Measurements from ENCODE around the gene ASCC1. TPM values are rescaled to one million over a fixed set of nuclear protein-coding genes. Genes with fewer than 3 reads are reported as not detected.
"Not testable (repeated sequence)": the region's sequence is repeated elsewhere in the genome, so short reads cannot be mapped to it uniquely, and the experiment has no call there.

Gene ASCC1
- total RNA-seq, 1 experiment from 2014 or later: 19.6 TPM

DNA sequence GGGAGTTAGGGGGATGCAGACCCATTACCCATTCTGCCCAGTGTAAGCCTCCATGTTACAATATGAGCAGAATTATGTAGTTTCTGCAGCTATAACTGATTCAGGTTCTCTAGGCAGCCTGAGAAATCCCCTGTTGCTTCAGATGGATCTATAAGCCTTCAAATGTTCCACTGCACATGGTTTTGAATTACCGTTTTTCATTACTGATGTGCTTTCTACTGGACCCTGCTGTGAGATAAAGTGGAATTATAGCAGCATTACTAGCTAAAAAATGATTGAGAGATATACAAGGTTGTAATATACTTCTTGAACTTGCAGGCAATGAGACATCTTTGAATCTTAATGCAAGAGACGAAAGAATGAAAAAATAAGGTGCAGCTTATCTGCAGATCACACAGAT lies 38.6 kb downstream of the ASCC1 start:
- no peak for DNase-seq (ENCODE audit: low spot score)
- in situ Hi-C loops (cut with HindIII; ENCODE audit: low sequenced_read_pairs): no loop called here

- in situ Hi-C loops (cut with HindIII; ENCODE audit: low sequenced_read_pairs): no loop called here
- DNase-seq (ENCODE audit: low spot score): no peak
Measured at GRCh38 chr10:72176701-72177100, 39.4 kb downstream of the ASCC1 start.

DNA sequence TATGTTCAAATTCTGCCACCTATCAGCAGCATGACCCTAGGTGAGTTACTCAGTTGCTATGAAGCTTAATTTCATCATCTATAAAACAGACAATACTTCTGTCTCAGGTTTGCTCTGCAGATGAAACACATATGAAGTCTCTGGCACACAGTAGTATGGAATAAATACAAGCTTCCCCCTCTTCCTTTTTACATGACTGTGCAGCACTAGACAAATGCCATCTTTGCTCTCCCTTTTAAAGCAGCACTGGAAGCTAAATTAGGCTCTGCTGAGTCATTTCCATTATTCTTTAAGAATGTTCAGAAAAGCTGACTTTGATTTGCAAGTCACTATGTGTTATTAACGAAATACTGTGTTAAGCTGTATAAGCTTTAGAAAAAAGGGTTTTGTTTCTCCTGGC lies 40.9 kb downstream of the ASCC1 start:
- in situ Hi-C loops (cut with HindIII; ENCODE audit: low sequenced_read_pairs): no loop called here
- DNase-seq (ENCODE audit: low spot score): no peak

- DNase-seq (ENCODE audit: low spot score): no peak
- in situ Hi-C loops (cut with HindIII; ENCODE audit: low sequenced_read_pairs): no loop called here
Measured at GRCh38 chr10:72174297-72174662, 41.8 kb downstream of the ASCC1 start.

DNA sequence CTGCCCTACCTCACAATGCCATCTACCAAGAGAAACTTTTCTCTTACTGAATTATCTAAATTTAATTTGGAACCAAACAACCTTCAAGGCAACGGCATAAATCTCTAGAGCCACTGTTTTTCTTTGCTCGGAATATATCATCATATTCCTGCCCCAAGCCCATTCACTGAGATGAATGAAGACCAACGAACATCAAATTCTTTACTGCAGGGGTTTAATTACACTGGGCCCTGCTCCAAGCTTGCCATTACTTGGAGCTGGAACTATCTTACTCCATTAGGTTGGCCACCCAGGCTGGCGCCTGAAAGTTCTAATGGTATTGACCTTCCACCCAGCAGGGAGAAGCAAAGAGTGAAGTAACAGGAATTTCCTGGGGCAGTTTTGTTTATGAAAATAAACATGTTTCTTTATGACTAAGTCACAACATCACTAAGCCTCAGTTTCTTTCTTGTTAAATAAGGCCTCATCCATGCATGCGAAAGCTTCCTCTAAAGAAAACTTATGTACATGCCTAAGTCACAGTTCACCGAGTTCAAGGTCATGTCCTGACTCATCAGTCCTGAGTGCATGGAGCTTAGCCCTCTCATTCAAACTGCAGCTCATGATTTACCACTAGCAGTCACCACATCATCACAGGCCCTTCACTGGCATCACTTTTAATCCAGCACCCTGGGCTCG lies 42.3 kb downstream of the ASCC1 start:
- in situ Hi-C loops (cut with HindIII; ENCODE audit: low sequenced_read_pairs): no loop called here
- no peak for DNase-seq (ENCODE audit: low spot score)

DNA sequence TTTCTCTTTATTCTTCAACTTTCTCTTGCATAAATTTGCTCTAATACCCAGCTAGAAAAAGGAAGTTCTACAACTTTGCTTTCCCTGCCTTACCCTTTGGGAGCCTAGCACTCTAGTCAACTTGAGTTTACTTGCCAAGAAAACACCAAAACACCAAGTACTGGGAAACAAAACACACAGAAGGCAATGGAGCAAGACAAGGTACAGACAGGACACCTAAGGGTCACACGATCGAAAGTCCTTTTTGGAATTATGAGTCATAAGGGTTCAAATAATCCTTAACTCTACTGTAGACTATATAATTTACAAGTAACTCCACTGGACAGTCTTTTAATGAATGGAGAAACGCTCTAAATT lies 42.8 kb downstream of the ASCC1 start:
- in situ Hi-C loops (cut with HindIII; ENCODE audit: low sequenced_read_pairs): no loop called here
- DNase-seq (ENCODE audit: low spot score): no peak

DNA sequence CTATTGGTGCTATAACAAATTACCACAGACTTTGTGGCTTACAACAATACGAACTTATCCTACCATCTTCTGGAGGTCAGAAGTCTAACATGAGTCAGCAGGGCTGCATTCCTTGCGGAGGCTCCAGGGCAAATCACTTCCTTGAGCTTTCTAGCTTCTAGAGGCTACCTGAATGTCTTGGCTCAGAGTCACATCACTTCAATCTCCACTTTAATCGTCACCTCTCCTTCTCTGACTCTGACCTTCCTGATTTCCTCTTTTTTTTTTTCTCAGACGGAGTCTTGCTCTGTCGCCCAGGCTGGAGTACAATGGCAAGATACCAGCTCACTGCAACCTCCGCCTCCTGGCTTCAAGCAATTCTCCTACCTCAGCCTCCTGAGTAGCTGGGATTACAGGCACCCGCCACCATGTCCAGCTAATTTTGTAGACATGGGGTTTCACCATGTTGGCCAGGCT lies 44.9 kb downstream of the ASCC1 start:
- DNase-seq (ENCODE audit: low spot score): no peak
- in situ Hi-C loops (cut with HindIII; ENCODE audit: low sequenced_read_pairs): no loop called here

- in situ Hi-C loops (cut with HindIII; ENCODE audit: low sequenced_read_pairs): no loop called here
Measured at GRCh38 chr10:72170733-72171132, 45.3 kb downstream of the ASCC1 start.

DNA sequence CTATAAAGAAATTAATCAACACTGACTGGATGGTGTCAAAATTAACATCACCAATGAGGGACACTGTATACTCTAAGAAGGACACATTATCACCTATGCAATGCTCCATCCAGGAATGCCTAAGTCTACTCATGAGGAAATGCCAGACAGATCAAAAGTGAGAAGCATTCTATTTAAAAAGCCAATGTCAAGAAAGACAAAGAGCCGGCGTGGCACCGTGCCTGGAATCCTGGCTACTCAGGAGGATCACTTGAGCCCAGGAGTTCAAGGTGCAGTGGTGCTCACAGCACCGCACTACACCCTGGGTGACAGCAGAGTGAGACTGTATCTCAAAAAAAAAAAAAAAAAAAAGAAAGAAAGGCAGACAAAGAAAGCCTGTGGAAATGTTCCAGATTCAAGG lies 45.8 kb downstream of the ASCC1 start:
- in situ Hi-C loops (cut with HindIII; ENCODE audit: low sequenced_read_pairs): no loop called here
- DNase-seq (ENCODE audit: low spot score): no peak

More at GRCh38 chr10:72170733-72171132, 45.3 kb downstream of the ASCC1 start:
- no peak for DNase-seq (ENCODE audit: low spot score)

DNA sequence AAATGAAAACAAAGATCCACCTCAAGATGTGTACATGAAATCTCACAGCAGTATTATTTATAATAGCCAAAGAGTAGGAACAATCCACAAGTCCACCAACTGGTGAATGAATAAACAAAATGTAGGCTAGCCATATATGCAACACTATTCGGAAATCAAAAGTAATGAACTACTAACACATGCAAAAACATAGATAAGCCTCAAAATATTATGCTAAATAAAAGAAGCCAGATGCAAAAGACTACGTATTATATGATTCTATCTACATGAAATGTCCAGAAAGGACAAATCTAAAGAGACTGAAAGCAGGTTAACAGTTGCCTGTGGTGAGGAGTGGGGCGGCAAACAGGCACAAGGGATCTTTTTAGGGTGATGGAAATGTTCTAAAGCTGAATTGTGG lies 49.0 kb downstream of the ASCC1 start:
- DNase-seq (ENCODE audit: low spot score): no peak
- in situ Hi-C loops (cut with HindIII; ENCODE audit: low sequenced_read_pairs): no loop called here

DNA sequence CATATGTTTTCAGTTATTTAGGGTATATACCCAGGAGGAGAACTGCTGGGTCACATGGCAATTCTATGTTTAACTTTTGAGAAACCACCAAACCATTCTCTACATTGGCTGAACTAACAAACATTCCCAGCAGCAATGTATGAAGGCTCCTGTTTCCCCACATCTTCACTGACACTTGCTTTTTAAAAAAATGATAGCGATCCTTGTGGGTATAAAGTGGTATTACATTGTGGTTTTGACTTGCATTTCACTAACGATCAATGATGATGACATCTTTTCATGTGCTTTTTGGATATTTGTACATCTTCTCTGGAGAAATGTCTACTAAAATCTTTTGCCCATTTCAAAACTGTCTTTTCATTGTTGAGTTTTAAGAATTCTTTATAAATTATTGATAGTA lies 51.5 kb downstream of the ASCC1 start:
- no peak for DNase-seq (ENCODE audit: low spot score)
- in situ Hi-C loops (cut with HindIII; ENCODE audit: low sequenced_read_pairs): no loop called here

DNA sequence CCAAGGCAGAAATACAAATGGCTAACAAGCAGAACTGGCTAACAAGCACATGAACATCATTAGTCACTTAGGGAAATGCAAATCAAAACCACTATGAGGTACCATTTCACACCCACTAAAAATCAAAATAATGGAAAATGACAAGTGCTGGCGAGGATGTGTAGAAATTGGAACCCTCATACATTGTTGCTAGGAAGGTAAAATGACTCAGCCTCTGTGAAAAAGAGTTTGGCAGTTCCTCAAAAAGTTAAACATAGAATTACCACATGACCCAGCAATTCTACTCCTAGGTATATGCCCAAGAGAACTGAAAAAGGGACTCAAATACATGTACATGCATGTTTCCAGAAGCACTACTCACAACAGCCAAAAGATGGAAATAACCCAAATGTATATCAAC lies 53.1 kb downstream of the ASCC1 start:
- no peak for DNase-seq (ENCODE audit: low spot score)
- in situ Hi-C loops (cut with HindIII; ENCODE audit: low sequenced_read_pairs): no loop called here

- DNase-seq (ENCODE audit: low spot score): peak; percentile 64
- in situ Hi-C loops (cut with HindIII; ENCODE audit: low sequenced_read_pairs): no loop called here
Measured at GRCh38 chr10:72158176-72158575, 57.9 kb downstream of the ASCC1 start.

DNA sequence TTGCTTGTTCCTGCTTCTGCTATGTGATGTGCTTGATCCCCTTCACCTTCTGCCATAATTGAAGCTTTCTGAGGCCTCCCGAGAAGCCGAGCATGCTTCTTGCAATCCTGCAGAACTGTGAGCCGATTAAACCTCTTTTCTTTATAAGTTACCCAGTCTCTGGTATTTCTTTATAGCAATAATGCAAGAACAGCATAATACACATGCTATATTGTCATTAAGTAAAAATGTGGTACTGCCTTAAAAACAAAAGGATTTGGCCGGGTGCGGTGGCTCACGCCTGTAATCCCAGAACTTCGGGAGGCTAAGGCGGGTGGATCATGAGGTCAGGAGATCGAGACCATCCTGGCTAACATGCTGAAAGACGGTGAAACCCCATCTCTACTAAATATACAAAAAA lies 59.9 kb downstream of the ASCC1 start:
- no peak for DNase-seq (ENCODE audit: low spot score)
- in situ Hi-C loops (cut with HindIII; ENCODE audit: low sequenced_read_pairs): no loop called here

- DNase-seq (ENCODE audit: low spot score): no peak
- in situ Hi-C loops (cut with HindIII; ENCODE audit: low sequenced_read_pairs): no loop called here
Measured at GRCh38 chr10:72152286-72152685, 63.8 kb downstream of the ASCC1 start.

- in situ Hi-C loops (cut with HindIII; ENCODE audit: low sequenced_read_pairs); DNase-seq (ENCODE audit: low spot score): not testable (repeated sequence)
Measured at GRCh38 chr10:72150746-72151478, 65.2 kb downstream of the ASCC1 start.

DNA sequence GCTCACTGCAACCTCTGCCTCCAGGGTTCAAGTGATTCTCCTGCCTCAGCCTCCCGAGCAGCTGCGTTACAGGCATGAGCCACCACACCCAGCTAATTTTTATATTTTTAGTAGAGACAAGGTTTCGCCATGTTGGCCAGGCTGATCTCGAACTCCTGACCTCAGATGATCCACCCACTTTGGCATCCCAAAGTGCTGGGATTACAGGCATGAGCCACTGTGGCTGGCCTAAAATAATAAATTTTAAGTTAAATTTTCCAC lies 68.8 kb downstream of the ASCC1 start:
- DNase-seq (ENCODE audit: low spot score); in situ Hi-C loops (cut with HindIII; ENCODE audit: low sequenced_read_pairs): not testable (repeated sequence)

- DNase-seq (ENCODE audit: low spot score): no peak
- in situ Hi-C loops (cut with HindIII; ENCODE audit: low sequenced_read_pairs): no loop called here
Measured at GRCh38 chr10:72146559-72147323, 69.3 kb downstream of the ASCC1 start.

- in situ Hi-C loops (cut with HindIII; ENCODE audit: low sequenced_read_pairs): no loop called here
- no peak for DNase-seq (ENCODE audit: low spot score)
Measured at GRCh38 chr10:72146071-72146470, 70.0 kb downstream of the ASCC1 start.

- in situ Hi-C loops (cut with HindIII; ENCODE audit: low sequenced_read_pairs): no loop called here
- DNase-seq (ENCODE audit: low spot score): no peak
Measured at GRCh38 chr10:72145657-72146056, 70.4 kb downstream of the ASCC1 start.

- no peak for DNase-seq (ENCODE audit: low spot score)
- in situ Hi-C loops (cut with HindIII; ENCODE audit: low sequenced_read_pairs): no loop called here
Measured at GRCh38 chr10:72140850-72141249, 75.2 kb downstream of the ASCC1 start.
